DMS 273 treated with DMSO at 0.1 percent for 48 hours (cell line): ENCODE results near the gene FDXR.
"Not testable (repeated sequence)": the region's sequence is repeated elsewhere in the genome, so short reads cannot be mapped to it uniquely, and the experiment has no call there.

ENCODE experiments used
- DNase-seq: peaks from one replicate; lab custom pipeline; 2025; lab: John Stamatoyannopoulos, UW

Gene FDXR

DNA sequence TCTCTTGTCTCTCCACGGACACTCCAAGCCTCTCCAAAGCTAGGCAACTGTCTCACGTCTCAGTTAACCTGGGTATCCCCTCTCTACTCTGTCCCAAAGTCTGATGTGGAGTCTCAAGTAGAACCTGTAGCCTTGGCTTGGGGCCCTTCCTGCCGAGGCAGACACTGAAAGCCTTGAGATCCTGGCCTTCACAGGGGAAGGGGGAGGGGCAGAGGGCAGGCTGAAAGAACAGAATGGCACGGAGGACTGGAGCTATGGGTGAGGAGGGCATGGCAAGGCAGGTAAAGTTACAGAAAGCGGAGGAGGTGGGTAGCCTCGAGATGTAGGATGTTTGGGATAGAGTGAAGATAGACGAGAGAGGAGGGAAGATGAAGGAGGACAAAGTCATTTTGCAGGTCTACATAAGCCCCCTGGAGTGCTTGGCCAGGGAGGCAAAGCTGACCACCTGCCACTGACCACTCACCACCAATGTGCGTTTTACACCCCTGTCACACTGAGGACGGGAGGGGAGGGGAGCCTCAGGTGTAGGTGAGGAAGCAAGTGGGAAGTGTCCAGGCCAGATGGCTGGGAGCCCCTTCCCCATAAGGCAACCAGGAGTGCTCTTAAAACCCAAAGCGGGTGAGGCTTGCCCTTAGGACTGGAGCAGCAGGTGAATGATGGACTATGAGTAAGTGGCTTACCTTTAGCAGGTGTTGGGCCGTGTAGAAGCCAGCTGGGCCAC lies 1.3 kb downstream of the FDXR start:
- no peak for DNase-seq

DNA sequence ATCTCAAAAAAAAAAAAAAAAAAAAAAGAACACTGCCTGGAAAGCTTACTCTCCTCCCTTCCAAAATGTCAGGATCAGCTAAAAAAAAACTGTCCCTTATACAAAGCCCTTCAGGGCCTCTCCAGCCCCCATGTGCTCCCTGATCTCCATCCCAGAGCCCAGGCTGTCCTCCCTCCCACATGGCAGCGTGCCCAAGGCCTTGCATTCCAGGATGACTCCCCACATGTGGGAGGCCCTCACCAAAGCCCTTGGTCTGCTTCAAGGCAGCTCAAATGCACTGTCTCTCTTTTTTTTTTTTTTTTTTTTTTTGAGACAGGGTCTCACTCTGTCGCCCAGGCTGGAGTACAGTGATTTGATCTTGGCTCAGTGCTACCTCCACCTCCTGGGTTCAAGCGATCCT lies 2.3 kb downstream of the FDXR start:
- DNase-seq = no peak

DNA sequence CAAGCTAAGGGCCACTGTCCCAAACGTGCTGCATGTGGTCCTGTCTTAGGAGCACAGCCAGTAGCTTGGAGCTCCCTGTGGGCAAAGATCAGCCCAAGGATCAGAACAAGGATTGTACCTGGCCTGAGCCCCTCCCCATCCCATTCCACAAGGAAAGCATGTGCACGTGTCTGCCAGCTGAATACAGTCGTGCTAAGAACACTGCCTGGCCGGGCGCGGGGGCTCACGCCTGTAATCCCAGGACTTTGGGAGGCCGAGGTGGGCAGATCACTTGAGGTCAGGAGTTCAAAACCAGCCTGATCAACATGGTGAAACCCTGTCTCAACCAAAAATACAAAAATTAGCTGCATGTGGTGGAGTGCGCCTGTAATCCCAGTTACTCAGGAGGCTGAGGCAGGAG lies 2.8 kb downstream of the FDXR start:
- DNase-seq = not testable (repeated sequence)

DNA sequence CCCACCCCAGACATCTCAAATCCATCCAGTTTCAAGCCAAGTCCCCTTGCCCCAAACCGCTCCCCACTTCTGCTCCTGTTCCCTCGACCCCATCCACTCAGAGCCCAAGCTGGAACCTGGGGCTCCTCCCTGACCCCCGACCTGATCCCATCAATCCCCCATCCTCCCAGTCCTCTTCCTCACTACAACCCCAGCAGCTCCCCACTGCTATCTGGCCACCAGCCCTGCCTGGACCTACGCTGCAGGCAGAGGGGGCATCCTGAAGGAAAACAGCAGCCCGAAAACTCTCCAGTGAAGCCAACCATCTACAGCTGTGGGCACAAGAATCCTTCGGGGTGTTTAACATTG lies 3.9 kb downstream of the FDXR start:
- DNase-seq = no peak

DNA sequence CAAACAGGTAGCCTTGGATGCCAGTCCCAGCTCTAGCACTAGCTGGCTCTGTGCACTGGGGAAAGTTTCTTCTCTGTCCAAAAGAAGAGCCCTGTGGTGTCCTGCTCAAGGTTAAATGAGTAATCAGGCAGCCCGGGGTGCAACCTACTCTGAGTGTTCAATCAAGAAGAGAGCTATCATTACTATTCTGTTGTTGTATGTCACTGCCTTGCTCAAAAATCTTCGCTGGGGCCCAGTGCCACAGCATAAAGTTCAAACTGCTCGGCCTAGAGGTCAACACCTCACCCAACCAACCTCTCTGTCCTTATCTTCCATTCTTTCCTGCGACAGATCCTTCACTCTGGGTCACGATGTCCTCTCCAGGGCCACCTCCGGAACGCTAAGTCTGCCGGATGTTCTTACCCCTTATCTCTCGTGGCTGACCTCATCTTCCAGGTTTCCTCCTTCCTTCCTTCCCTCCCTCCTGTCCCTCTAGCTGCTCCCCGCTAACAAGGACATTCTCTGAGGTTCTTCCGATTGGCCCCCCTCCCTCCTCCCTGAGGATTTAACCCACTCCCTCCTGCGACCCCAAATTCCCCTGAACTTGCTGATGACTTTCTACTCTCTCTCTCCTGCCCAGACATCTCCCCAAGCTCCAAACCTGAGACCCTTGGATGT lies 4.4 kb downstream of the FDXR start:
- no peak for DNase-seq

DNA sequence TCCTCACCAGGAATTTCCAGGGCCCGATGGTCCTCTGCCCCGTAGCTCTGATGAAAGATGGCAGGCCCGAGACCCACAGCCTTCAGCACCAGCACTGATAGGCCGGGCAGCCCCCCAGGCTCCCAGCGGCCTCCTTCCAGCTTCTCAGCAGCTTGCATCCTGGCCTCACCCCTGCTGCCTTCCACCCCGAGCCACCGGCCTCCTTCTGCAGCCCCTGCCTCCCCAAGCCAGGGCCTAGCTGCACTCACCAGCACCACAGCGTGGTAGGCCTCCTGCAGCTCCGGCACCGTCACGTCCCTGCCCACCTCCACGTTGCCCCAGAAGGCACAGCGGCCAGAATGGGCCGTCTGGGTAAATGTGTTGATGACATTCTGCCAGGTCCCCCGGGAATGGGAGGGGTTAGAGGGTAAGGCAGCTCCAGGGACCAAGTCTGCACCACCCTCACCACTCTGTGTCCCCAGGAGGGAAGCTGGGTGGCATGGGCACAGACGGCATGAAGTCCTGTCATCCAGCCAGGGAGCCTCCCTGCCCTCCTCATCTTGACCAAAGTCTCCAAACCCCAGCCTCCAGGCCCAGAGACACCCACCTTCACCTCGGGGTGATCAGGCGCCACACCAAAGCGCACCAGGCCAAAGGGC lies 6.5 kb downstream of the FDXR start:
- no peak for DNase-seq

DNA sequence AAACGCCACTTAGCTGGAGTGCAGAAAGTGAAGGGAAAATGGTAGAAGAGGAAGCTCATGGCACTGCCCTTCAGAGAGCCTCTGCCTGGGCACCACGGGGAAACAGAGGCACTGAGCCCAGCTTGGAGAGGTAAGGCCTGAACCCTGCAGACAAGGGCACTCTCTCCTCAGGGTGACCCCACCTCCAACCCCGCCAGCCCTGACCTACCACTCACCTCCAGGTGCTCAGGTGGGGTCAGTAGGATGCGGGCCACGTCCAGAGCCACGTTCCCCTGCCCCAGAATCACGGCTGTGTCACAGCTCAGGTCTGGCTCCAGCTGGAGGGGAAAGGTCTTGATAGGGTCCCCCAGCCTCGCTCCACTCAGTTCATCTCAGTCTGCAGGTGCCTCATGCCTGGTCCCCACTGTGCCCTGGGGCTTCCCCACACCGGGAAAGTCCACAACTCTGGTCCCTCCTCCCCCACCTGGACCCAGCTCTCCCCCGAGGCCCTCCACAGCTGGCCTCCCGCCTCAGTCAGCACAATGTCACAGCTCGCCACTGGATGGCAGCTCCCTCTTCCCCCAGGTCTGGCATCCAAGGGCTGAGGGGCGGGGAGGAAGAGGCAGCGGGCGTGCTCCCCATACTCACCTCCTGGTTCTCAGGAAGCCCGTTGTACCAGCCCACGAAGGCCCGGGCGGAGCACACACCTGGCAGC lies 7.1 kb downstream of the FDXR start:
- DNase-seq = no peak

DNA sequence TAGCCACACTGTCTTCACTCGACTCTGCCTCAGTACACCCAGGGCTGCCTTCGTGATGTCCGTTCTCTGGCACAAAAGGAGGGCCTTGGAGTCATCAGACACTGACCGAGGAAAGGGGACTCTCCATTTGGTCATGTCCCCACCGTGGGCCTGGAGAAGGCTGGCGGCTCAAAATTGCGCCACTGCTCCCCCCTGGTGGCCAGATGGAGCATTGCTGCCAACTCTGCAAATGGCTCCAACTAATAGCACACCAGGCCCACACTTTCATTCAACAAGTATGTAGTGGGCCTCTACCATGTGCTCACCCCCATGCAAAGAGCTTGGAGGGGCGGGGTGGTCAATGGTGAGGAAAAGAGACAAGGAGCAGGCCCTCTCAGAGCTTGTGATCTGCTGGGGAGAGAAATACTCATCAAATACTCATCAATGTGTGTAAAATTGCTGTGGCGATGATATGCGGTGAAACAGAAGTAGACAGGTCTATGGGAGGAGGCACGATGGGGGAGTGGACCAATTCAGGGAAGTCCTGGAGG lies 7.9 kb downstream of the FDXR start:
- DNase-seq = no peak

DNA sequence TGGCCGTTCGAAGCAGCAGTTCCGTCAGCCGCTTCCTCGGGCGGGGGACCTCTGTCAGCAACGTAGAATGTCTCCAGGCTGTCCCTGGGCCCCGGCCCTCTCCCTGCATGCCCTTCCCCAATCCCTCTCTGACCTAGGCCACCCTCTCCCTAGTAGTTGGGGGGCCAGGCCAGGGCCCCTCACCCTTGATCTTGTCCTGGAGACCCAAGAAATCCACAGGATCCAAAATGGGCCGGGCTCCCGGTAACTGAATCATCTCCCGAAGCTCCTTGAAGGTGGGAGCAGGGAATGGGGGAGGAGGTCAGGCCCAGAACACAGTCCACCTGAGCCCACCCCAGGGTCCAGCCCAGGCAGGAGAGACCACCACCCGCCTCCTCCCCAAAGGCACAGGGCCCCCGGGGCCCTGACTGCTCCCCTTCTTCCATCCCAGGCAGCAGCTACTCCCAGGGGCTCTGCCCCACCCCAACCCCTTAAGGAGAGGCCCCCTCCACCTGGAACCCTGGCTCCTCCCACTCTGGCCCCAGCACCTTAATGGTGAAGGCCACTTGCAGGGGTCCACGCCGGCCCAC lies 8.4 kb downstream of the FDXR start:
- DNase-seq = no peak

DNA sequence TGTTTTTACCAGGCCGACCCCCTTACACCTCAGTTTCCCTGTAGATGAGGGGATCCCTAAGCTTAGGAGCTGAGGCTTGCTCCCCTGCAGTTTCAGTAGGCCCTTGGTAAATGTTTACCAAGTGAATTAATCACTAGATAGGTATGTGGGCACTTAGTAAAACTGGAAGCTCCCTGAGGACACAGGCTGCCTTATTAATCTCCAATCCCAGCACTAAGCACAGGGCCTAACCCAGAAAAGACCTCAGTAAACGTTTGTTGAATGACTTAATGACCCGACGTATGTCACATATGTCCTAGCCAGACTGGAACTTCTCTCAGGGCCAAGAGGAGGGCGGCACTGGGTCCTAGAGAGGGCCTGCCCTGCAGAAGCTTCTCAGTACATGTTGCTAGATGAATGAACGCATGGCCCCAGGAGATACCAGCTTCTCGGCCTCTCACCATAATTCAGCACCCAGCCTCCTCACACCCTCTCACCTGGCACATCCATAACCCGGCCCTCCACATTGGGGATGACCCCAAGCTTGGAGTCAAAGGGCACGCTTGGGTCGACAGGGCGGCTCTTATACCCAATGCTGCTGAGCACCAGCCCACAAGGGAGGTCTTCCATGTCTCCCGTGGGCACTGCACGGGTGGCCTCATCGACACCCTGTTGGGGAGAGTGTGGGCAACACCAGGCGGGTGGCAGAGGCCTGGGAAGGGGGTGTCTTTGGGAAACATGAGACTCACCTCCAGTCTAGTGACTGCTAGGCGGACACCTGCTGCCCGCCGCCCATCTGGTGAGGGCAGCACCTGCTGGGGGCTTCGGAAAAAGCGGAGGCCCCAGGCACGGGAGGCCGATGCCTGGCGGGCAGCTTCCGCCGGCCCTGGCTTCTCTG lies 9.1 kb downstream of the FDXR start:
- no peak for DNase-seq

DNA sequence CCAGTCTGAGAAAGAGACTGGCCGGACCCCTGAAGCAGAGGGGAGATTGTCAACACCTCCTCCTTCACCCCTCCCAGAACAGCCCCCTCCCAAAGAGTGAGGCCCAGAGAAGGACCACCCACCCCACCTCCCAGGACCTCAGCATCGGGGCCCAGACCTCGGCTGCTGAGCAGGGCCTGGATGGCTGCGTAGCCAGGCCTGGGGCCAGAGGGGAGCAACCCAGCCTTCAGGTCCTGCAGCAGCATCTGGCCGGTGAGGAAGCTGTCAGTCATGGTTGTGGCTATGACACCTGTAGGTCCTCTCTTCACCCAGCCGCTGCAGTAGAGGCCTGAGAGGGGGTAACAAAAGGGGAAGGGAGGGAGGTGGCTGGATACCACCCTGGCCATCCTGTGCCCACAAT lies 9.9 kb downstream of the FDXR start:
- DNase-seq = no peak

DNA sequence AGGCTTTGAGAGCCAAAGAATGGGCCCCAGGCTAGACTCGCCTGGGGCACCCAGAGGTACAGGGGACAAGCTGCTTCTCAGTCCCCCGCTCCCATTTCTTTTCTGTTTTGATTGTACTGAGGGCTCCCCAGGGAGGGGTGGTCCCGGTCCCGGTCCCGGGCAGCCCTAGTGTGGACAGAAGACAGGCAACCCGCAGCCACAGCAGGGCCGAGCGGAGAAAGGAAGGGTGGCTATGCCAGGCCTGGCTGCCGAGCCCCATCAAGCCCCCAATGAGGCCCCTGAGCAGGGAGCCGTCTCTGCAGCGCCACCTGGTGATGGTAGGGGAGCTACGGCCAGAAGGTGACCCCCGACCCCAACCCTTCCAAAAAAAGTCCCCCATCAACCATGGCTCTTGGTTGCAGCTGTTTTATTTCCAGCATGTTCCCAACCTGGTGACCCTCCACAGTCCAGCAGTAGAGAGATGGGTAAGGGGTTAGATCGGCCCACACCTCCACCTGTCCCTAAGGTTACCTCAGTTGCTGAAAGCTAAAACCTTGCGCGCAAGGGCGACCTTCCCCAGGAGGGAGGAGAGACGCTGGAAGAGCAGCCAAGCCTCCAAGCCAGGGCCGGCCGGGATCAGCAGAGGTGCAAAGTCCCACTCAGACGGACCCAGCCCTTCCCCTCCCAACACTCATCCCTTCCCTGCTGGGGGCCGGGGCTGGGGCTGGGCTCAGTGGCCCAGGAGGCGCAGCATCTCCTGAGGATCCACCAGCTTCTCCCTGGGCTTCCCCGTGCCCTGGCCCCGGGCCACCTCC lies 10.5 kb downstream of the FDXR start:
- DNase-seq = no peak

DNA sequence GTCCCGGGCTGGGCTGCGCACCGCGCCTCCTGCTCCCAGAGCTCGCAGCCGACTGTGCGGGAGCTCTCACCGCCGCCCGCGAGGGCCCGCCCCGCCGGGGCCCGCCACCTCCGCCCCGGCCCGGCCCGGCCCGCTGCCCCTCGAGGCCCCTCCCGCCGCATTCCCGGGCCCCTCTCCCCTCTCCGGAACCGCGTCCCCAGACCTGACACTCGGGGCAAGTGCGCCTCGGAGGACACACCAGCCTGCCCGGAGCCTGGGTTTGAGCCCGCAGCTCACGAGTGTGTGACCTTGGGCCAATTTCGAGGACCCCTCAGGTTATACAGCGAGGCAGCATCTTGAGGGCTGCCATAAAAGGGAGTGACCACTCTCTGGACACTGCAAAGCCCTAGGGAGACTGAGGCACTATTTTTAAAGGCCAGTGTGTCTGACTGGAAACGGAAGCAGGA lies 11.1 kb downstream of the FDXR start:
- DNase-seq = no peak

DNA sequence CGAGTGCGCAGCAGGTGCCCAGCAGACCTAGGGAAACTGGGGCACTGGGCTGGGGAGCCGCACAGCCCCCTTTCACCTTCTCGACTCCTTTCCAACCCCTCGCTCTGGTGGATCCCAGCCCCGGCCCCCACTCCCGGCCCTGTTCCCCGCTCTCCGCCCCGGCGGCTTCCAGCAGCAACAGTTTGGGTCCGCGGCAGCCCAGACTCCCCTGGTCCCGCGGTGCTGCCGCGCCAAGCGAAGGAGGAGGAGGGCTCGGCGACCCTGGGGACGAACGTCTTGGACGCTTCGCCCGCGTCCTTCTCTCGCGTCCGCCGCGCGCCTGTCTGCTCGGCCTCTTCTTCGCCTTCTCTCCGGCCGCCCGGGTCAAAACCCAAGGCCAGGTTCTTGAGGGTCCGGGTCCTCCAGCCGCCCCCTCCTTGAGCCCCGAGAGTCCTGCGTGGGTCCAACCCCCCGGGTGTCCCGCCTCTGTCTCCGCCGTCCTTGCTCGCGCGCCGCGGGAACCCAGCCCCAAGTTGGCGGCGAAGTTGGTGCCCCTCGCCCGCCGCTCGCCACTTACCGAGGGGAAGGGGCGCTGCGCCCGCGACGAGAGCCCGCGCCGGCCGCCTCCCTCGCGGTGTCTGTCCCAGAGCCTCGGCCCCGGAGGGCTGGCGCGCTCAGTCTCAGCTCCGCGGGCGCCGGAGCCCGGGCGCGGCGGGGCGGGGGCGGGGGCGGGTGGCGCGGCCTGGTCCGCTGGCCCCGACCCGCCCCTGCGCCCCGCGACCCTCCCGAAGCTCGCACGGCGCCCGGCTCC lies 11.7 kb downstream of the FDXR start:
- DNase-seq = no peak

DNA sequence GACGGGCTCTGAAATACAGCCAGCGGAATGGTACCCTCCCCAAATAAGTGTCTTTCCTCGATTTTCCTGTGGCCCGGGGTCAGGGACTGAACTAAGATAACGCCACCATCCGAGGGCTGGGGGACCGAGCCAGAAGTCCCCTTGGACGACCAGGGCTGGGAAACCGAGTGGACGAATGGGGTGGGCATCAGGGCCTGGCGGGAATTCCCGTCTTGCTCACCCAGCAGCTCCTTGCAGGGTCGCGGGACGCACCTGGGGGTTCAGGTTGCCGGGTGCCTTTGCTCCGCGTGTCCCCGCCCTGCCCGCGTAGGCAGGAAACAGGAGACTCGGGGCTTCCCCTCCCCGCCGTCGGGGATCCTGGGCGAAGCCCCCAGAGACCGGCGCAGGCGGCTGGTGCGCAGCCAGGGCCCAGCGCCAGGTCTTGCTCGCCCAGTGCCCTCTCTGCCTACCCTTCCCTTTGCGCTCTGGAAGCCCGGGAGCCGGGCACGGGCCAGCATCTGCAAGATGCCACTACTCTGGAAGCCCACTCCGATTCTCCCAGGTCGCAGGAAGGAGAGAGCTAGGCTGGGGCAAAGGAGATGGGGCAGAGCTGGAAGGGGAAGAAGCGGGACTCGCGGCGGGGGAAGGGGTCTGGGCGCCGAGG lies 12.4 kb downstream of the FDXR start:
- no peak for DNase-seq

DNA sequence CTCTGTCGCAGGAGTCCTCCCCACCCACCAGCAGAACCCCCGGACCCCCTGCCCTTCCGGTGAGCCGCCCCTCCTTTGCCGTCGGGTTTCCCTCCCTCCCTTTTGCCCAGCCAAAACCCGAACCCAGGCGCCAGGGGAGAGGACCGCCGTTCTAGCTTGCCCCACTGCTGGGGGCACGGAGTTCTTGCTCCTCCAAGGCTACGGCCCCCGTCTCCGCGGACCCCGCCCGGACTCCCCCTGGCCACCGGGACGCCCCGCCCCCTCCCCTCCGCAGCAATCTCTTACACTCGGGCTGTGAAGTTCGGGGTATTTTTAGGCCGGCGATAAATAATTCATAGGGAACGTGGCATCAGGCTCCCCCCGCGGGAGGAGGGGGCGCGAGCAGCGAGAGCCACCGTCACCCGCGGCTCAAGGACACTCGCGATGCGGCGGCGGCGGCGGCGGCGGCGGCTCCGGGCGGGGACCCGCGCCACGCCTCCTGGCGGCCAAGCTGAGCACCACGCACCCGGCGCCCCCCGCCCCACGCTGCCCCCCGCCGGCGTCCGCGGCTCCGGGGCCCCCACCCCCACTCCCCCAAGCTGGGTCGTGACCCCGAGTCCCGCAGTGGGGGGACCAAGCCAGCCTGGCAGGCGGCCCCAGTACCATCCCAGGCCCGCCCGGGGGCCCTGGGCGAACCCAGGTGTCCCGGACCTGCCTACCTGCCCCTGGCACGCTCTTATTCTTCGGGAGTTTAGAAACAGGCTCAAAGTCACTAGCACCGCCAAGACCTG lies 13.2 kb downstream of the FDXR start, which contains the start of gene GRIN2C:
TSS of gene GRIN2C (minus strand) at position 427 of the 770 bp plus-strand sequence. CDS start 4,793 bp downstream, outside the sequence.
- no peak for DNase-seq

DNA sequence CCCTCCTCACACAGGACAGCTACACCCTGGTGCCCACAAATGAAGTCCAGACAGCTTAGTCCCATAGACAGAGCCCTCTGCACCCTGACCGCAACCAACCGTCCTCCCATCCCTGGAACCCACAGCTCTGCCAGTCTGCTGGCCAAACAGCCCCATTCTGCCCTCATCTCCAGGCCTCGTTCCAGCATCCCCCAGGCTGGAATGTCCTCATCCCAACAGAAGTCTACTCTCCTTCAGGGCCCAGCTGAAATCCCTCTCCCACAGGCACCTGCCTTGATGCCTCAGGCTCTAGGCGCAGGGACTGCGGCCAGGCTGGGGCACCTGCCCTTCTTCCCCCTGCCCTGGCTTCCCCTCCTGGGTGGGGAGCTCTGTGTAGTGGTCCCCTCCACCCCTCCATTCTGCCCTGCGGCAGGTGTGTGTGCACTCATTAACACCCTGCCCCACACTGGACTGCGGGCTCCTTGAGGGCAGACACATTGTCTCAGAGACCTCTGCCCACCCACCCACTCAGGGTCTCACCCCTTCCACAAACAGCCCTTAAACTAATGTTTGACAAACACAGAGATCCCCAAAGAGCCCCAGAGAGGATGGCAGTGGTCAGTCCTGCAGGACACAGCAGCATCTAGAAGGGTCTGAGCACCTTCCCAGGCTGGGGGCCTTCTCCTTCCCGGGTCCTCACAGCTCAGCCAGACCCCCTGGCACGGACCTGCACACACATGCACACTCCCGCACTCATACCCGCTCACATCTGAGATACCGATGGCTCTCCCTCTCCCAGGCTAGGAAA lies 13.9 kb downstream of the FDXR start:
- no peak for DNase-seq
